ENCODE results near the gene TNK2. TPM values are rescaled to one million over a fixed set of nuclear protein-coding genes. Genes with fewer than 3 reads are reported as not detected.
"Not testable (repeated sequence)": the region's sequence is repeated elsewhere in the genome, so short reads cannot be mapped to it uniquely, and the experiment has no call there.

Gene TNK2
- total RNA-seq, 2 experiments from 2014 or later: 150 to 177 TPM

GRCh38 chr3:195873281-195873887 lies 35.0 kb downstream of the TNK2 start:
- Mint-ChIP-seq H3K27ac (no peak overlapping the region), H3K36me3 (peaks cover 8% of the 10 kb centered on the region), H3K4me3 (no peak overlapping the region), H3K27me3 (no peaks in the 10 kb centered on the region), H3K9me3 (ENCODE audit: low read depth) (no peaks in the 10 kb centered on the region), H3K4me1 (peaks cover 2% of the 10 kb centered on the region)
- CTCF ChIA-PET: interaction anchor here (1.5 kb wide), 1 partner anchor 14 kb away, joined by 5 read pairs; no protein-coding TSS in a partner anchor
- ATAC-seq: no peak
- no peak for DNase-seq

- H3K4me3 Mint-ChIP-seq: no peak overlapping the region
- DNase-seq (no peak), ATAC-seq (no peak)
- peaks cover 2% of the 10 kb centered on the region for H3K4me1 Mint-ChIP-seq
- H3K9me3 Mint-ChIP-seq (ENCODE audit: low read depth): no peaks in the 10 kb centered on the region
- H3K36me3 Mint-ChIP-seq: peaks cover 8% of the 10 kb centered on the region
- H3K27ac Mint-ChIP-seq: no peak overlapping the region
- H3K27me3 Mint-ChIP-seq: no peaks in the 10 kb centered on the region
- CTCF ChIA-PET: interaction anchor here (1.2 to 1.5 kb wide), 2 partner anchors 10 to 13 kb away, joined by 3 to 5 read pairs; no protein-coding TSS in a partner anchor
Measured at GRCh38 chr3:195872800-195873199, 35.6 kb downstream of the TNK2 start.

GRCh38 chr3:195872097-195872496 lies 36.3 kb downstream of the TNK2 start:
- CTCF ChIA-PET: interaction anchor here (1.2 to 1.5 kb wide), 2 partner anchors 9 to 13 kb away, joined by 3 to 5 read pairs; no protein-coding TSS in a partner anchor
- H3K36me3 Mint-ChIP-seq: peaks cover 5% of the 10 kb centered on the region
- no peak overlapping the region for H3K4me3 Mint-ChIP-seq
- no peaks in the 10 kb centered on the region for H3K9me3 Mint-ChIP-seq (ENCODE audit: low read depth)
- H3K27ac Mint-ChIP-seq: no peak overlapping the region
- peaks cover 2% of the 10 kb centered on the region for H3K4me1 Mint-ChIP-seq
- H3K27me3 Mint-ChIP-seq: no peaks in the 10 kb centered on the region
- ATAC-seq (no peak), DNase-seq (no peak)

- not testable (repeated sequence) for DNase-seq; H3K27me3 Mint-ChIP-seq; H3K36me3 Mint-ChIP-seq; H3K4me3 Mint-ChIP-seq; H3K9me3 Mint-ChIP-seq (ENCODE audit: low read depth); ATAC-seq; H3K27ac Mint-ChIP-seq; H3K4me1 Mint-ChIP-seq
- CTCF ChIA-PET: interaction anchor here (0.9 to 1.8 kb wide), 4 partner anchors 9 to 23 kb away, joined by 3 to 6 read pairs (median 4); no protein-coding TSS in a partner anchor
Measured at GRCh38 chr3:195871686-195872085, 36.7 kb downstream of the TNK2 start.

- ATAC-seq (no peak), DNase-seq (no peak)
- Mint-ChIP-seq H3K4me1 (no peaks in the 10 kb centered on the region), H3K27ac (no peak overlapping the region), H3K36me3 (no peaks in the 10 kb centered on the region), H3K4me3 (no peak overlapping the region), H3K27me3 (no peaks in the 10 kb centered on the region), H3K9me3 (ENCODE audit: low read depth) (no peaks in the 10 kb centered on the region)
- CTCF ChIA-PET: interaction anchor here (0.9 to 1.8 kb wide), 3 partner anchors 12 to 24 kb away, joined by 4 to 6 read pairs (median 4); no protein-coding TSS in a partner anchor
Measured at GRCh38 chr3:195870937-195871336, 37.4 kb downstream of the TNK2 start.

GRCh38 chr3:195870442-195870841 lies 37.9 kb downstream of the TNK2 start:
- no peaks in the 10 kb centered on the region for H3K27me3 Mint-ChIP-seq
- H3K27ac Mint-ChIP-seq: no peak overlapping the region
- CTCF ChIA-PET: interaction anchor here (1.8 kb wide), 1 partner anchor 20 kb away, joined by 4 read pairs; no protein-coding TSS in a partner anchor
- H3K4me3 Mint-ChIP-seq: no peak overlapping the region
- H3K36me3 Mint-ChIP-seq: no peaks in the 10 kb centered on the region
- H3K9me3 Mint-ChIP-seq (ENCODE audit: low read depth): no peaks in the 10 kb centered on the region
- ATAC-seq (no peak), DNase-seq (no peak)
- no peaks in the 10 kb centered on the region for H3K4me1 Mint-ChIP-seq

GRCh38 chr3:195869413-195870001 lies 38.8 kb downstream of the TNK2 start:
- Mint-ChIP-seq H3K27me3 (no peaks in the 10 kb centered on the region), H3K9me3 (ENCODE audit: low read depth) (no peaks in the 10 kb centered on the region), H3K4me1 (no peaks in the 10 kb centered on the region), H3K4me3 (no peak overlapping the region), H3K36me3 (no peaks in the 10 kb centered on the region), H3K27ac (no peak overlapping the region)
- no peak for DNase-seq
- ATAC-seq: no peak
- CTCF ChIA-PET: no interaction called here

GRCh38 chr3:195868866-195869412 lies 39.4 kb downstream of the TNK2 start:
- no peaks in the 10 kb centered on the region for H3K9me3 Mint-ChIP-seq (ENCODE audit: low read depth)
- H3K4me1 Mint-ChIP-seq: no peaks in the 10 kb centered on the region
- no peaks in the 10 kb centered on the region for H3K36me3 Mint-ChIP-seq
- ATAC-seq (no peak), DNase-seq (no peak)
- CTCF ChIA-PET: no interaction called here
- no peak overlapping the region for H3K27ac Mint-ChIP-seq
- H3K27me3 Mint-ChIP-seq: no peaks in the 10 kb centered on the region
- no peak overlapping the region for H3K4me3 Mint-ChIP-seq

GRCh38 chr3:195868336-195868865 lies 40.0 kb downstream of the TNK2 start:
- Mint-ChIP-seq H3K4me3 (no peak overlapping the region), H3K27me3 (no peaks in the 10 kb centered on the region), H3K27ac (no peak overlapping the region), H3K9me3 (ENCODE audit: low read depth) (no peaks in the 10 kb centered on the region), H3K36me3 (no peaks in the 10 kb centered on the region), H3K4me1 (no peaks in the 10 kb centered on the region)
- ATAC-seq: no peak
- no peak for DNase-seq
- CTCF ChIA-PET: interaction anchor here (0.9 to 1.2 kb wide), 2 partner anchors 9 to 26 kb away, joined by 3 read pairs; no protein-coding TSS in a partner anchor

GRCh38 chr3:195867631-195868335 lies 40.6 kb downstream of the TNK2 start:
- H3K4me3 Mint-ChIP-seq: no peak overlapping the region
- no peak overlapping the region for H3K27ac Mint-ChIP-seq
- DNase-seq (no peak), ATAC-seq (no peak)
- no peaks in the 10 kb centered on the region for H3K9me3 Mint-ChIP-seq (ENCODE audit: low read depth)
- no peaks in the 10 kb centered on the region for H3K4me1 Mint-ChIP-seq
- no peaks in the 10 kb centered on the region for H3K27me3 Mint-ChIP-seq
- H3K36me3 Mint-ChIP-seq: no peaks in the 10 kb centered on the region
- CTCF ChIA-PET: interaction anchor here (0.9 to 1.2 kb wide), 2 partner anchors 9 to 26 kb away, joined by 3 read pairs; no protein-coding TSS in a partner anchor

GRCh38 chr3:195866686-195867511 lies 41.5 kb downstream of the TNK2 start:
- Mint-ChIP-seq H3K4me1 (no peaks in the 10 kb centered on the region), H3K27me3 (no peaks in the 10 kb centered on the region), H3K4me3 (no peak overlapping the region), H3K27ac (no peak overlapping the region), H3K36me3 (no peaks in the 10 kb centered on the region), H3K9me3 (ENCODE audit: low read depth) (no peaks in the 10 kb centered on the region)
- ATAC-seq (no peak), DNase-seq (no peak)
- CTCF ChIA-PET: interaction anchor here (1.2 kb wide), 1 partner anchor 8 kb away, joined by 3 read pairs; no protein-coding TSS in a partner anchor

GRCh38 chr3:195865752-195866151 lies 42.6 kb downstream of the TNK2 start:
- no peaks in the 10 kb centered on the region for H3K9me3 Mint-ChIP-seq (ENCODE audit: low read depth)
- no peak overlapping the region for H3K27ac Mint-ChIP-seq
- CTCF ChIA-PET: no interaction called here
- no peaks in the 10 kb centered on the region for H3K36me3 Mint-ChIP-seq
- ATAC-seq: no peak
- no peaks in the 10 kb centered on the region for H3K4me1 Mint-ChIP-seq
- H3K4me3 Mint-ChIP-seq: no peak overlapping the region
- DNase-seq: no peak
- H3K27me3 Mint-ChIP-seq: no peaks in the 10 kb centered on the region
